Measurements from ENCODE around the gene COL26A1. TPM values are rescaled to one million over a fixed set of nuclear protein-coding genes. Genes with fewer than 3 reads are reported as not detected.

Gene COL26A1
- total and polyA plus RNA-seq, 8 donors, result 0.20 to 0.55 (median 0.31) TPM; not detected in 5

DNA sequence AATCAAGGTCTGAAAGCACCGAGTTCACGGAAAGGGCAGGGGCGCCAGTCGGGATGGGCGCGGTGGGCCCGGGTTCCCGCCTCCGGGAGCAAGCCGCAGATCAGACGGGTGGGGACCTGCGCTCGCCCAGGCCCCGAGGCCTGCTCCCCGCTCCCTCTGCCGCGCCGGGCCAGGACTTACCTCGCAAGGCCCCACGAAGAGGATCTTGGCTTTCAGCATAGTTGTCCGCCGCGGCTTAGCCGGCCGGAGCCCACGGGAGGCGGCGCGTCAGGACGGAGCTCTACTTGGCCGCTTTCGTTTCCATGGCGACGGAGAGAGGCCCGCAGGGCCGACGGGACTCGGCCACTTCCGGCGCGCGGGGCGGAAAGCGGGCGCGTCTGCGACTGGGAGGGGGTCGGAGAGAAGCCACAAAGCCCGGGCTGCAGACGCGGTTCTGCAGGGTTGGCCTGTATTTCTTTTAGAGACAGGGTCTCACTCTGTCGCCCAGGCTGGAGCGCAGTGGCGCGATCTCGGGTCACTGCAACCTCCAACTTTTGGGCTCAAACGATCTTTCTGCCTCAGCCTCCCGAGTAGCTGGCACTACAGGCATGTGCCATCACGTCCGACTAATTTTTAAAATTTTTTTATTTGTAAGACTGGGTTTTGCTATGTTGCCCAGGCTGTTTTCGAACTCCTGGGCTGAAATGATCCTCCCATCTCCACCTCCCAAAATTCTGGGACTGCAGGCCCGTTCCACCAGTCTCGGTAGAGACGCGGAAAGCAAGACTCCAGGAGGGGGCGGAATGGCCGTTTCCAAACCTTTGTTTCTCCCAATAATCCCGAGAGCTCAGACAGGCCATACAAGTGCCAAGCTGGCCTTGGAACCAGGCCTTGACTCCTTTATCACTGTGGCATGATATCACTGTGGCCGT, 40.9 kb upstream of the COL26A1 start, which contains the start of gene IFT22:
TSS of gene IFT22 (minus strand) at position 322 of the 911 bp plus-strand sequence. CDS start at position 219, 103 bp downstream.
- peaks cover 6 to 23% (median 19%) of the 10 kb centered on the region in 4 donors for H3K36me3 ChIP-seq
- H3K4me3 ChIP-seq, result peak within 1 kb of the TSS; percentile 80 to 94 (median 88)
- intact Hi-C loops (cut with DNase I; ENCODE audit: low total_unique reads), result no loop called here
- peak within 1 kb of the TSS; percentile 75 to 86 (median 85) for H3K27ac ChIP-seq
- DNase-seq, result peak; percentile 92 to 98
- TF ChIP-seq, protein P1, sequence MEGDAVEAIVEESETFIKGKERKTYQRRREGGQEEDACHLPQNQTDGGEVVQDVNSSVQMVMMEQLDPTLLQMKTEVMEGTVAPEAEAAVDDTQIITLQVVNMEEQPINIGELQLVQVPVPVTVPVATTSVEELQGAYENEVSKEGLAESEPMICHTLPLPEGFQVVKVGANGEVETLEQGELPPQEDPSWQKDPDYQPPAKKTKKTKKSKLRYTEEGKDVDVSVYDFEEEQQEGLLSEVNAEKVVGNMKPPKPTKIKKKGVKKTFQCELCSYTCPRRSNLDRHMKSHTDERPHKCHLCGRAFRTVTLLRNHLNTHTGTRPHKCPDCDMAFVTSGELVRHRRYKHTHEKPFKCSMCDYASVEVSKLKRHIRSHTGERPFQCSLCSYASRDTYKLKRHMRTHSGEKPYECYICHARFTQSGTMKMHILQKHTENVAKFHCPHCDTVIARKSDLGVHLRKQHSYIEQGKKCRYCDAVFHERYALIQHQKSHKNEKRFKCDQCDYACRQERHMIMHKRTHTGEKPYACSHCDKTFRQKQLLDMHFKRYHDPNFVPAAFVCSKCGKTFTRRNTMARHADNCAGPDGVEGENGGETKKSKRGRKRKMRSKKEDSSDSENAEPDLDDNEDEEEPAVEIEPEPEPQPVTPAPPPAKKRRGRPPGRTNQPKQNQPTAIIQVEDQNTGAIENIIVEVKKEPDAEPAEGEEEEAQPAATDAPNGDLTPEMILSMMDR (IDR thresholded peaks at IDR 0.05), result peak in 1 of 7 experiments; percentile 13
- TF ChIP-seq POLR2A (IDR thresholded peaks at IDR 0.05) (no peak), POLR2AphosphoS5 (IDR thresholded peaks at IDR 0.05) (peak in 2 of 3 donors; percentile 11 to 37), EP300 (IDR thresholded peaks at IDR 0.05) (no peak)
- H3K4me1 ChIP-seq, result peaks cover 6 to 18% (median 15%) of the 10 kb centered on the region in 4 donors
- H3K27me3 ChIP-seq, result peaks cover 0 to 8% (median 0%) of the 10 kb centered on the region in 3 donors
- 1 to 3% (median 1%) methylated on average over 40 to 69 of the region's 69 CpGs for WGBS, 5 donors
- no peaks in the 10 kb centered on the region for H3K9me3 ChIP-seq

DNA sequence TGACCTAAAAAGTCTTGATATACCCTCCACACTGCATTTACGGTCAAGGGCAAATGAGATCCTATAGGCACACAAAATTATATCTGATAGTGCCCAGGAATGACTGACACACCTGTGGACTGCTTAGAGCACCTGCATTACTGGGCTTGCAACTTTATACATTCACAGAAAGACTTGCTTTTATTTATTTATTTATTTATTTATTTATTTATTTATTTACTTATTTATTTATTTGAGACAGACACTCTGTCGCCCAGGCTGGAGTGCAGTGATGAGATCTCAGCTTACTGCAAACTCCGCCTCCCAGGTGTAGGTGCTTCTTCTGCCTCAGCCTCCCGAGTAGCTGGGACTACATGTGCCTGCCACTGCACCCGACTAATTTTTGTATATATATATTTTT, 34.5 kb upstream of the COL26A1 start:
- DNase-seq, result no peak

DNA sequence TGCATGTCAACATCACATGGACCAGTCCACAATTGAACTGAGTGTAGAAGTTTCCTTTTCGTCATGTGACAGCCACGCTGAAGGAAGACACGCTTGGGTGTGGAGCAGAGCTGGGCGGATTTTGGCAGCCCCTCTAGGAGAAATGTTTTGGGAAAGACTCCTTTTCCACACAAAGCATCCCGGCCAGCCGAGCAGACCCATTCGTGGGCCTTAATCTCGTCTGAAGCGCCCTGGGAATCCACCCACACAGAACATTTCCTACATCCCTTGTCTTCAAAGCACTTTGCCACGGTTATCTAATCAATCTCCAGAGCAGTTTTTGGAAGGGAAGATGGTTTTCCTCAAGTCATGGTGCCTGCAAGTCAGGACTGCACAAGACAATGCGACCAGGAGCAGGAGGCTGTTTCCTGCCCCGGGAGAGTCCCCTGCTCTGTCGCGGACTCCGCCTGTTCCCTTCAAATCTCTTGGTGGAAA, 32.6 kb upstream of the COL26A1 start:
- Histone ChIP-seq H3K9me3 (no peaks in the 10 kb centered on the region), H3K27me3 (peaks cover 0 to 44% (median 0%) of the 10 kb centered on the region in 3 donors), H3K4me1 (no peaks in the 10 kb centered on the region), H3K4me3 (no peak overlapping the region), H3K27ac (no peak overlapping the region), H3K36me3 (no peaks in the 10 kb centered on the region)
- intact Hi-C loops (cut with DNase I; ENCODE audit: low total_unique reads), result no loop called here
- 45 to 60% (median 56%) methylated on average over 15 of the region's 15 CpGs for WGBS, 5 donors
- TF ChIP-seq POLR2A (IDR thresholded peaks at IDR 0.05) (no peak), POLR2AphosphoS5 (IDR thresholded peaks at IDR 0.05) (no peak), EP300 (IDR thresholded peaks at IDR 0.05) (no peak)
- TF ChIP-seq, protein P1 (IDR thresholded peaks at IDR 0.05), result no peak
- DNase-seq, result peak in 1 of 2 donors; percentile 48

More for the DNA sequence above, 34.5 kb upstream of the COL26A1 start:
- no peak overlapping the region for H3K4me3 ChIP-seq
- intact Hi-C loops (cut with DNase I; ENCODE audit: low total_unique reads), result no loop called here
- H3K9me3 ChIP-seq, result no peaks in the 10 kb centered on the region
- 75 to 90% (median 82%) methylated on average over 5 of the region's 5 CpGs for WGBS, 5 donors
- H3K27ac ChIP-seq, result no peak overlapping the region
- no peaks in the 10 kb centered on the region for H3K36me3 ChIP-seq
- peaks cover 0 to 39% (median 0%) of the 10 kb centered on the region in 3 donors for H3K27me3 ChIP-seq
- H3K4me1 ChIP-seq, result no peaks in the 10 kb centered on the region
- TF ChIP-seq POLR2A (IDR thresholded peaks at IDR 0.05), result no peak
- TF ChIP-seq POLR2AphosphoS5 (IDR thresholded peaks at IDR 0.05), result no peak
- TF ChIP-seq, protein P1 (IDR thresholded peaks at IDR 0.05), result no peak
- no peak for TF ChIP-seq EP300 (IDR thresholded peaks at IDR 0.05)

DNA sequence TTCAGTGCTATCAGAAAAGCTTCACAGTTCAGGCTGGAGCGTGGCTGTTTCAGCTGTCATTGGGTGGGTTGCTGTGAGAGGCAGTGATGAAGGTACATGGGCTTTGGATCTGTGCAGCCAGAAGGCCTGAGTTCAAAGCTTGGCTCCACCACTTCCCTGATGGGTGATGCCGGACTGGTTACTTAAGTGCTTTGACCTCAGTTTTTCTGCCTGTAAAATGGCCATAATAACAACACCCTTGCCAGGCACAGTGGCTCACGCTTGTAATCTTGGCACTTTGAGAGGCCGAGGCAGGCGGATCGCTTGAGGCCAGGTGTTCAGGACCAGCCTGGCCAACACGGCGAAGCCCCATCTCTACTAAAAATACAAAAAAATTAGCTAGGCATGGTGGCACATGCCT, 30.6 kb upstream of the COL26A1 start:
- peaks cover 0 to 38% (median 0%) of the 10 kb centered on the region in 3 donors for H3K27me3 ChIP-seq
- intact Hi-C loops (cut with DNase I; ENCODE audit: low total_unique reads), result no loop called here
- WGBS, 5 donors, result 92 to 96% (median 93%) methylated on average over 8 of the region's 8 CpGs
- no peak overlapping the region for H3K4me3 ChIP-seq
- H3K4me1 ChIP-seq, result no peaks in the 10 kb centered on the region
- no peaks in the 10 kb centered on the region for H3K9me3 ChIP-seq
- TF ChIP-seq POLR2AphosphoS5 (IDR thresholded peaks at IDR 0.05), result no peak
- TF ChIP-seq POLR2A (IDR thresholded peaks at IDR 0.05), result no peak
- TF ChIP-seq, protein P1 (IDR thresholded peaks at IDR 0.05), result no peak
- TF ChIP-seq EP300 (IDR thresholded peaks at IDR 0.05), result no peak
- DNase-seq, result no peak
- no peaks in the 10 kb centered on the region for H3K36me3 ChIP-seq
- no peak overlapping the region for H3K27ac ChIP-seq

Data from stomach (tissue), 9 donors.